IMR-90 (cell line): ENCODE data around the gene ABCC5.

Experiments used
- BHLHE40 ChIP-seq: fragments of 150-350 bp; IDR thresholded peaks from 2 replicates; pipeline ENCODE4 v1.6.1; 2016; ENCODE audit warnings: mild to moderate bottlenecking, low read depth, low read length
- CEBPB ChIP-seq: IDR thresholded peaks from 2 replicates; pipeline ENCODE4 v1.6.1; 2012; ENCODE audit warnings: low read depth, low read length, improper control_type of control experiment
- FOS ChIP-seq: fragments of 150-350 bp; IDR thresholded peaks from 2 replicates; pipeline ENCODE4 v1.6.1; 2016; ENCODE audit warnings: low read depth, low read length
- MAFK ChIP-seq: IDR thresholded peaks from 2 replicates; pipeline ENCODE4 v1.6.1; 2012; ENCODE audit warnings: low read depth, low read length, improper control_type of control experiment
- MAZ ChIP-seq: IDR thresholded peaks from 2 replicates; pipeline ENCODE4 v1.6.1; 2012; ENCODE audit warnings: low read depth, mild to moderate bottlenecking, low read length, improper control_type of control experiment, moderate library complexity, borderline replicate concordance
- MXI1 ChIP-seq: IDR thresholded peaks from 2 replicates; pipeline ENCODE4 v1.6.1; 2012; ENCODE audit warnings: low read depth, mild to moderate bottlenecking, low read length, moderate library complexity, borderline replicate concordance
- POLR2A ChIP-seq: IDR thresholded peaks from 2 replicates; pipeline ENCODE4 v1.6.1; 2012; ENCODE audit warnings: mild to moderate bottlenecking, low read depth, low read length
- RAD21 ChIP-seq: IDR thresholded peaks from 2 replicates; pipeline ENCODE4 v1.6.1; 2012; ENCODE audit warnings: low read length, improper control_type of control experiment
- RCOR1 ChIP-seq: IDR thresholded peaks from 2 replicates; pipeline ENCODE4 v1.6.1; 2012; ENCODE audit warnings: mild to moderate bottlenecking, low read length, improper control_type of control experiment; ENCODE audit not compliant: insufficient replicate concordance
- RFX5 ChIP-seq: IDR thresholded peaks from 2 replicates; pipeline ENCODE4 v1.8.0; 2012; ENCODE audit warnings: low read depth, mild to moderate bottlenecking, low read length, moderate library complexity
- SMC3 ChIP-seq: fragments of 150-350 bp; IDR thresholded peaks from 2 replicates; pipeline ENCODE4 v1.6.1; 2016; ENCODE audit warnings: low read depth, mild to moderate bottlenecking, antibody characterized with exemption, low read length, moderate library complexity
- TF ChIP-seq, protein P1 (sequence below): conservative IDR thresholded peaks from 2 replicates; pipeline ENCODE4 v1.5.1; 2012; ENCODE audit warnings: mild to moderate bottlenecking, low read depth, low read length, improper control_type of control experiment
- TF ChIP-seq, protein P2 (sequence below): fragments of 150-350 bp; IDR thresholded peaks from 2 replicates; pipeline ENCODE4 v1.6.1; 2016; ENCODE audit warnings: low read depth, mild to moderate bottlenecking, low read length, moderate library complexity, borderline replicate concordance
- TF ChIP-seq, protein P3 (sequence below): fragments of 150-350 bp; IDR thresholded peaks from 2 replicates; pipeline ENCODE4 v1.6.1; 2017; ENCODE audit warnings: mild to moderate bottlenecking, antibody characterized with exemption, low read length, low read depth

DNA sequence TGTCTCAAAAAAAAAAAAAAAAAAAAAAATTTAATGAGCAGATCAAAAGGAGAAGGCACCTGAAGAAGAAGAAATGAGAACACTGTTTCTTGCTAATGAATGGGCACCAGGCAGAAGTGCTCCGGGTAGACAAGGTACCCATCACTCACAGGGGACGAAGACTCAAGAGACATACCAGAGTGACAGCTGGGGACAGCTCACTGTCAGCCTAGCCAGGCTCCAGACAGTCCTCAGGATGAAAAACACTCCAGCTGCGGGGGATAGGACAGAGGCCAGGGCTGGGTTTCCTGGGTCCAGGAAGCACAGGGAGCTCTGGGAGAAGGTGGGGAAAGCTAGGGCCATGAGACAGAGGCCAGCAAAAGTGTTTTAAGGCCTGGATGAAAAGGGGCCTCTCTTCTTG is 84.5 kb downstream of the ABCC5 start:
- TF ChIP-seq, protein P1, sequence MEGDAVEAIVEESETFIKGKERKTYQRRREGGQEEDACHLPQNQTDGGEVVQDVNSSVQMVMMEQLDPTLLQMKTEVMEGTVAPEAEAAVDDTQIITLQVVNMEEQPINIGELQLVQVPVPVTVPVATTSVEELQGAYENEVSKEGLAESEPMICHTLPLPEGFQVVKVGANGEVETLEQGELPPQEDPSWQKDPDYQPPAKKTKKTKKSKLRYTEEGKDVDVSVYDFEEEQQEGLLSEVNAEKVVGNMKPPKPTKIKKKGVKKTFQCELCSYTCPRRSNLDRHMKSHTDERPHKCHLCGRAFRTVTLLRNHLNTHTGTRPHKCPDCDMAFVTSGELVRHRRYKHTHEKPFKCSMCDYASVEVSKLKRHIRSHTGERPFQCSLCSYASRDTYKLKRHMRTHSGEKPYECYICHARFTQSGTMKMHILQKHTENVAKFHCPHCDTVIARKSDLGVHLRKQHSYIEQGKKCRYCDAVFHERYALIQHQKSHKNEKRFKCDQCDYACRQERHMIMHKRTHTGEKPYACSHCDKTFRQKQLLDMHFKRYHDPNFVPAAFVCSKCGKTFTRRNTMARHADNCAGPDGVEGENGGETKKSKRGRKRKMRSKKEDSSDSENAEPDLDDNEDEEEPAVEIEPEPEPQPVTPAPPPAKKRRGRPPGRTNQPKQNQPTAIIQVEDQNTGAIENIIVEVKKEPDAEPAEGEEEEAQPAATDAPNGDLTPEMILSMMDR, result no peak
- TF ChIP-seq RFX5 (no peak), POLR2A (no peak), MAFK (no peak), SMC3 (no peak), CEBPB (no peak), FOS (no peak), MXI1 (no peak), BHLHE40 (no peak), MAZ (no peak), RCOR1 (no peak), RAD21 (no peak)
- TF ChIP-seq, protein P2, sequence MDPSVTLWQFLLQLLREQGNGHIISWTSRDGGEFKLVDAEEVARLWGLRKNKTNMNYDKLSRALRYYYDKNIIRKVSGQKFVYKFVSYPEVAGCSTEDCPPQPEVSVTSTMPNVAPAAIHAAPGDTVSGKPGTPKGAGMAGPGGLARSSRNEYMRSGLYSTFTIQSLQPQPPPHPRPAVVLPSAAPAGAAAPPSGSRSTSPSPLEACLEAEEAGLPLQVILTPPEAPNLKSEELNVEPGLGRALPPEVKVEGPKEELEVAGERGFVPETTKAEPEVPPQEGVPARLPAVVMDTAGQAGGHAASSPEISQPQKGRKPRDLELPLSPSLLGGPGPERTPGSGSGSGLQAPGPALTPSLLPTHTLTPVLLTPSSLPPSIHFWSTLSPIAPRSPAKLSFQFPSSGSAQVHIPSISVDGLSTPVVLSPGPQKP, result no peak
- TF ChIP-seq, protein P3, sequence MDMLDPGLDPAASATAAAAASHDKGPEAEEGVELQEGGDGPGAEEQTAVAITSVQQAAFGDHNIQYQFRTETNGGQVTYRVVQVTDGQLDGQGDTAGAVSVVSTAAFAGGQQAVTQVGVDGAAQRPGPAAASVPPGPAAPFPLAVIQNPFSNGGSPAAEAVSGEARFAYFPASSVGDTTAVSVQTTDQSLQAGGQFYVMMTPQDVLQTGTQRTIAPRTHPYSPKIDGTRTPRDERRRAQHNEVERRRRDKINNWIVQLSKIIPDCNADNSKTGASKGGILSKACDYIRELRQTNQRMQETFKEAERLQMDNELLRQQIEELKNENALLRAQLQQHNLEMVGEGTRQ, result no peak
